ENCODE results near the gene PLEKHG7.

The PLEKHG7 gene

GRCh38 chr12:92762773-92763172 lies 60.0 kb downstream of the PLEKHG7 start:
- TF ChIP-seq ZFX (IDR thresholded peaks at IDR 0.05) (no peak), CTCF (conservative IDR thresholded peaks at IDR 0.05) (no peak)
- no peak overlapping the region for H3K27ac ChIP-seq

GRCh38 chr12:92764831-92765230 lies 62.0 kb downstream of the PLEKHG7 start:
- no peak overlapping the region for H3K27ac ChIP-seq
- TF ChIP-seq CTCF (conservative IDR thresholded peaks at IDR 0.05) (no peak), ZFX (IDR thresholded peaks at IDR 0.05) (no peak)

- TF ChIP-seq ZFX (IDR thresholded peaks at IDR 0.05) (no peak), CTCF (conservative IDR thresholded peaks at IDR 0.05) (no peak)
- no peak overlapping the region for H3K27ac ChIP-seq
These were observed 63.1 kb downstream of the PLEKHG7 start for GRCh38 chr12:92765871-92766270.

- no peak for TF ChIP-seq CTCF (conservative IDR thresholded peaks at IDR 0.05)
- no peak for TF ChIP-seq ZFX (IDR thresholded peaks at IDR 0.05)
- H3K27ac ChIP-seq, result no peak overlapping the region
These were observed 66.5 kb downstream of the PLEKHG7 start for GRCh38 chr12:92769124-92769901.

GRCh38 chr12:92771001-92771400 lies 68.2 kb downstream of the PLEKHG7 start:
- TF ChIP-seq CTCF (conservative IDR thresholded peaks at IDR 0.05) (no peak), ZFX (IDR thresholded peaks at IDR 0.05) (no peak)
- no peak overlapping the region for H3K27ac ChIP-seq

GRCh38 chr12:92775416-92775815 lies 72.6 kb downstream of the PLEKHG7 start:
- TF ChIP-seq CTCF (conservative IDR thresholded peaks at IDR 0.05), result no peak
- TF ChIP-seq ZFX (IDR thresholded peaks at IDR 0.05), result no peak
- no peak overlapping the region for H3K27ac ChIP-seq

GRCh38 chr12:92778525-92778924 lies 75.7 kb downstream of the PLEKHG7 start:
- TF ChIP-seq CTCF (conservative IDR thresholded peaks at IDR 0.05), result no peak
- no peak for TF ChIP-seq ZFX (IDR thresholded peaks at IDR 0.05)
- no peak overlapping the region for H3K27ac ChIP-seq
